Stimulated activated CD4-positive, alpha-beta T cell treated with anti-CD3 and anti-CD28 coated beads, Interleukin-1b, Interleukin-23, amount 100 ng/mL, for 24 hours (primary cell): ENCODE measurements around the gene PDE6B.

Experiments used
- DNase-seq, 4 experiments: peaks; one replicate each; pipeline ENCODE4 v3.0.0-alpha.2; 2020; ENCODE audit warnings: low read depth in 4 of 4, low spot score in 1 of 4

The PDE6B gene

GRCh38 chr4:600850-601515, 24.4 kb upstream of the PDE6B start:
- DNase-seq: peak; percentile 10 to 56 (median 38)

GRCh38 chr4:601612-602558, 23.5 kb upstream of the PDE6B start:
- no peak for DNase-seq

DNA sequence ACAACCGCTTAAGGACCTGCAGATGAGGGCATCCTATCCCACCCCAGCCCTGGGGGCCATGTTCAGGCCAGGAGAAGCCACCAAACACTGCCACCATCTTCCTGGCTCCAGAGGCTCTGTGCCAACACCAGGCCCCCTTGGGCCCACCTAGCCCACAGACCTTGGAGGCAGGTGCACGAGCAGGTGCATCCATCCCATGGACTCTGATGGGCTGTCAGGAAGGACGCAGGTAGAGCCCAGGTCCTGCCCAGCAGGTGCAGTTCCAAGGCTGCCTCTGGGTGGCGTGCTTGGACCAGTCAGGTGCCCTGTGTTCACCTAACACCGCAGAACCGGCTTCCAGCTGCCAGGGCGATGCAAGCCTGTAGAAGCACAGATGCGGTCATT, 22.8 kb upstream of the PDE6B start:
- peak; percentile 15 to 63 (median 44) for DNase-seq

GRCh38 chr4:604131-604530, 21.2 kb upstream of the PDE6B start:
- DNase-seq: no peak

- no peak for DNase-seq
These were observed 19.5 kb upstream of the PDE6B start for GRCh38 chr4:605702-606425.

DNA sequence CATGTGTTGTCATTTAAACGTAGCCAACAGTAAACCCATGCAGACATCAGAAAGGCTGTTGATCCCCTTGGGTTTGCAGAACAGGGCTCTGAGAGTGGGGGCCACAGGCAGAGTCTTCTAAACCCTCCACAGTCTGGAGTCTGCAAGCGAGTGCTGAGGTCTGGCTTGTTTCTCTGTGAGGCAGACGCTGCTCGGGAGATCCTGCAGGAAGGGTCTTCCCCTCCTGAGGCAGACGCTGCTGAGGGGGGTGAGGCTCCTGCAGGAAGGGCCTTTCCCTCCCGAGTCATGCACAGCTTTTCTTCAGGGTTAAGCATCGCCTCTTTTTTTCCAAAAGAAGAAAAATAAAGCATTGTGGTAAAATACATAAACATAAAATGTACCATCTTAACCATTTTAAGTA, 17.1 kb upstream of the PDE6B start:
- no peak for DNase-seq

- DNase-seq: no peak
These were observed 15.8 kb upstream of the PDE6B start for GRCh38 chr4:609400-610050.

GRCh38 chr4:610411-611261, 14.7 kb upstream of the PDE6B start:
- DNase-seq: no peak

GRCh38 chr4:612052-612748, 13.2 kb upstream of the PDE6B start:
- DNase-seq: no peak

DNA sequence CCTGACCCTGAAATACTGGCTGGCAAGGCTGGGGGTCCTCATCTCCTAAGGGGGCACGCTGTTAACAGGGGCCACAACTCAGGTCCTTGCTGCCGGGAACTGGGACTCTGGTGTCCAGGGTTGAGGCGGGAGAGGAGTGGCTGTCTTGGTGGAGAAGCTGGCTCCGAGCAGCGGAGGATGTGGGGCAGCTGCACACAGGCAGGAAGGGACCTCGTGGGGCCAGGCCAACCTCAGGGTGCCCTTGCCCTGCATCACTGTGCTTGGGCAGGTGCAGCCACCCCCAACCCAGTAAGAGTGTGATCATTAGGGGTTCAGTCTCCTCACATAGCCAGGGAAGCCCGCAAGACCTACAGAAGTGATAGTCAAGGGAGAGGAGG, 12.6 kb upstream of the PDE6B start:
- no peak for DNase-seq

DNA sequence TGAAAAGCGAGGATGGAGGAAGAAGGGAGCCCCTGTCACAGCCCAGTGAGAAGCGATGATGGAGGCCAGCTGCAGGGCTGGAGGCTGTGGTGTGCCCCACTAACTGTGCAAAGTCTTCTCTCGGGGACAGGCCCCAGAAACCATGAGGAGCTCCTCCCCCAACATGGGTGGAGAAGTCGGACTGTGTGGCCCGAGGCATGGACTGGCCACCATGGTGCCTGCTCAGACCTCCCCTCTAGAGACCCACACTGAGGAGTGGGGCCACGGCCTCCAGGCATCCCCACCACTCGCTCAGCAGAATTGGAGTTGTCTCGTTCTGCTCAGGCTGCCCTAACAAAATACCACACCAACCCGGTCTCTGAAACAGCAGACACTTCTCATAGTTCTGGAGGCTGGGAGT, 12.2 kb upstream of the PDE6B start:
- no peak for DNase-seq

- DNase-seq: no peak
These were observed 9.3 kb upstream of the PDE6B start for GRCh38 chr4:616091-616490.

DNA sequence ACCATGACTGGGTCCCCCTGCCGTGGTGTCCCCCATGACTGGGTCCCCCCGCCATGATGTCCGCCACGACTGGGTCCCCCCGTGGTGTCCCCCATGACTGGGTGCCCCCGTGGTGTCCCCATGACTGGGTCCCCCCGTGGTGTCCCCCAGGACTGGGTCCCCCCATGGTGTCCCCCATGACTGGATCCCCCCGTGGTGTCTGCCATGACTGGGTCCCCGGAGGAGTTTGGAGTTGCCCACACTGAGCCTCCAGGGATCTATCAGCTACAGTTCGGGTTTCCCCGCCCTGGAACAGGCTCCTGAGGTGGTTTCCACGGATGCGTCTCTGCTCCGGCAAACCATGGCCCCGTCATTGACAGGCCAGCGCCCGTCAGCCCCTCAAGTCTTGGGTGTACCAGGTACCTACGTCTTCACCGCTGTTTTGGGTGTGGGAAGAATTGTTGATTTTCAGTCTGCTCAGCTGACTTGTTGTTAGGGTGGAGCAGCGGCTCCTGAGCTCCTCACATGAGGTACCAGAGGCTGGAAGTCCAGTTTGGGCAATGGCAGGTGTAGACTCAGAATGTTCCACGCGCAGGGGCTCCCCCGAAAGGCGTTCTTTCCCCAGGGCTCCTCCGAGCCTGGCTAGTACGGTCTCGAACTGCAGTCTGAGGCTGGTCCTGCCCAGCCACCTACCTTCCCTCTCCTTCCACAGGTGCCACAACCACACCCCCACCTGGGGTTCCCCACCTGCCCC, 8.3 kb upstream of the PDE6B start:
- no peak for DNase-seq

DNA sequence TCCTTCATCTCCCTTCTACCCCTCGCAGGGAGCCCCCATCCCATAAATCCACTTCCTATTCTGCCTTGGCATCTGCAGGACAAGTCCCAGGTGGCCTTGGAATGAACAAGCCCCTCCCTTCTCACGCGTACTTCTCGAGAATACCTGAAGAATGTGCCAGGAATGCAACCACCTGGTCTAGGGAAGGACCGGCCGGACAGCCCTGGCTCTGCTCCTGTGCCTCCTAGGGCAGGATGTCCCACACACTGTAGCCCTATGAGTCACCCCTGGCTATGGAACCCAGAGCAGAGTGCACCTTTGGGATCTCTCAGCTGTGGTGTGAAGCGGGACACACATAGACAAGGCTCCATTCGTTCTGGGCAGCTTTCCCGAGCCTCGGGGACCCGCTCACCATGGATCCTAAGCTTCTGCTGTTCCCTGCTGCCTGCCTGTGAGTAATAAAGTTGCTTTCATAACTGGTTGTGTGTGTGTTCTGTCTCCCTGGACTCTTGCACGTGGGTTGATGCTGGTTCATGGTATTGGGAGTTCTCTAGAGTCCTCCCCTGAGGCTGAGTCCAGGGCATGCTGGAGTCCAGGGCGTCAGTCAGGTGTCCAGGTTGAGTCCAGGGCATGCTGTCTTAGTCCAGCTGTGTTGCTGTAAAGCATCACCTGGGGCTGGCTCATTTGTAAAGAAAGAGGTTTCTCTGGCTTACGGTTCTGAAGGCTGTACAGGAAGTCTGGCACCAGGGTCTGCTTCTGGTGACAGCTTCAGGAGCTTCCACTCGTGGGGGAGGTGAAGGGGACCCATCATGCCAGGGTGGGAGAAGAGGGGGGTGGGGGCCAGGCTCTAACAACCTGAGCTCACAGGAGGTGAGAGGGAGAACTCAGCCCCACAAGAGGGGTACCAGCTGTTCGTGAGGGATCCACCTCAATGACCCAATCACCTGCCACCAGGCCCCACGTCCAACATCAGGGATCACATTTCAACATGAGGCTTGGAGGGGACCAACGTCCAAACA, 7.4 kb upstream of the PDE6B start:
- no peak for DNase-seq

- DNase-seq: no peak
These were observed 5.2 kb upstream of the PDE6B start for GRCh38 chr4:620201-620600.

GRCh38 chr4:620851-621261, 4.5 kb upstream of the PDE6B start:
- no peak for DNase-seq

- no peak for DNase-seq
These were observed 3.9 kb upstream of the PDE6B start for GRCh38 chr4:621296-622070.
